WERI-Rb-1 (cell line): ENCODE results near the gene EGF.
A peak's percentile ranks its signal among the peaks of the same experiment; 100 is the strongest.

ENCODE experiments used
- DNase-seq: peaks from one replicate; pipeline ENCODE4 v3.0.0-alpha.2; 2020
- H3K27ac ChIP-seq: fragments of 250-450 bp; sonication (Bioruptor Pico); 2 replicates; pipeline ENCODE4 v1.5.1; 2020; ENCODE audit warnings: mild to moderate bottlenecking, moderate library complexity
- H3K27me3 ChIP-seq: fragments of 250-450 bp; sonication (Bioruptor Pico); 2 replicates; pipeline ENCODE4 v1.5.1; 2021; ENCODE audit warnings: mild to moderate bottlenecking, low read depth, moderate library complexity; ENCODE audit not compliant: insufficient read depth, severe bottlenecking
- H3K36me3 ChIP-seq: fragments of 250-450 bp; sonication (Bioruptor Pico); 2 replicates; pipeline ENCODE4 v1.5.1; 2020; ENCODE audit warnings: mild to moderate bottlenecking, moderate library complexity
- H3K4me3 ChIP-seq: 2 replicates; pipeline ENCODE4 v1.5.1; 2011; ENCODE audit warnings: low read depth, mild to moderate bottlenecking, control low read depth, low read length
- H3K9me3 ChIP-seq: fragments of 250-450 bp; sonication (Bioruptor Pico); 2 replicates; pipeline ENCODE4 v1.5.1; 2021; ENCODE audit warnings: mild to moderate bottlenecking, moderate library complexity; ENCODE audit not compliant: severe bottlenecking
- TF ChIP-seq, protein P1 (sequence below): IDR thresholded peaks from 2 replicates; pipeline ENCODE4 v1.5.1; 2011; ENCODE audit warnings: low read depth, mild to moderate bottlenecking, control low read depth, inconsistent platforms, low read length

Gene EGF

DNA sequence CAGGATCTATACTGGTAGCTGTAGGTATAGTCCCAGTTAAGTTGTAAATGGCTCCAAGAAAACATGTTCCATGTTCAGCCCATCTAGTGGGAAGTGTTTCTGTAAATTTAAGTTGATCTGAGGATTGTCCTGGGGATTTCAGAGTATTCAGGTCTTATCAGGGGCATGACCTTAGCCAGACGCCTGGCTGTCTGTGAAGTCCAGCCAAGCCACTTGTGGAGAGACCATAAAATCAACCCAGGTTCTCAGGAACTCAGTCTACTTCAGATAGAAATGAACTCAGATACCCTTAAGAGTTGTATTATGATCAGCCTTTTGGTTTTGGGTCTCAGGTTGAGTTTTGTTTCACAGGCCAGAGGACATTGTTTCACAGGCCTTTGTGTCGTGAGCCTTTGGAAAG is 95.9 kb downstream of the EGF start:
- Histone ChIP-seq H3K27me3 (no peaks in the 10 kb centered on the region), H3K9me3 (no peaks in the 10 kb centered on the region), H3K27ac (peak overlapping the region; percentile 58), H3K4me3 (no peak overlapping the region), H3K36me3 (no peaks in the 10 kb centered on the region)
- TF ChIP-seq, protein P1, sequence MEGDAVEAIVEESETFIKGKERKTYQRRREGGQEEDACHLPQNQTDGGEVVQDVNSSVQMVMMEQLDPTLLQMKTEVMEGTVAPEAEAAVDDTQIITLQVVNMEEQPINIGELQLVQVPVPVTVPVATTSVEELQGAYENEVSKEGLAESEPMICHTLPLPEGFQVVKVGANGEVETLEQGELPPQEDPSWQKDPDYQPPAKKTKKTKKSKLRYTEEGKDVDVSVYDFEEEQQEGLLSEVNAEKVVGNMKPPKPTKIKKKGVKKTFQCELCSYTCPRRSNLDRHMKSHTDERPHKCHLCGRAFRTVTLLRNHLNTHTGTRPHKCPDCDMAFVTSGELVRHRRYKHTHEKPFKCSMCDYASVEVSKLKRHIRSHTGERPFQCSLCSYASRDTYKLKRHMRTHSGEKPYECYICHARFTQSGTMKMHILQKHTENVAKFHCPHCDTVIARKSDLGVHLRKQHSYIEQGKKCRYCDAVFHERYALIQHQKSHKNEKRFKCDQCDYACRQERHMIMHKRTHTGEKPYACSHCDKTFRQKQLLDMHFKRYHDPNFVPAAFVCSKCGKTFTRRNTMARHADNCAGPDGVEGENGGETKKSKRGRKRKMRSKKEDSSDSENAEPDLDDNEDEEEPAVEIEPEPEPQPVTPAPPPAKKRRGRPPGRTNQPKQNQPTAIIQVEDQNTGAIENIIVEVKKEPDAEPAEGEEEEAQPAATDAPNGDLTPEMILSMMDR = no peak
- DNase-seq = peak; percentile 73

DNA sequence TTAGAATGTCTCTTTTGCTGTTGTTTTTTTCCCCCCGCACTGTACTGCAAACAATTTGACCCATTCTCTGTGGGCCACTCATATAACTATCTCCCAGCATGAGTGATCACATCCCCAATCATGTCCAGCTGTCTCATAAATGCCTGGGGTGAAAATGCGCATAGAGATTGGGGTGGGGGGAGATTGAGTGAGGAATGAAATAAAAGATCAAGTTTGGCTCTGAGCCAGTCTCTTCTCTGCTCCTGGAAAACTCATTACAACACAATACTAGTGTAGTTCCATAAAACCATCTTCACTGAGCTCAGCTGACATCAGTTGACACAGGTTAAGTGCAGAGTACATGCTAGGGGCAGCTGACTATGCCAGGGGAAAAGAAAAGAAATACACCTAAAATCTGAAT is 96.9 kb downstream of the EGF start:
- no peak overlapping the region for H3K4me3 ChIP-seq
- no peaks in the 10 kb centered on the region for H3K27me3 ChIP-seq
- no peak for DNase-seq
- no peaks in the 10 kb centered on the region for H3K9me3 ChIP-seq
- no peaks in the 10 kb centered on the region for H3K36me3 ChIP-seq
- H3K27ac ChIP-seq = peak overlapping the region; percentile 58
- TF ChIP-seq, protein P1 = no peak

DNA sequence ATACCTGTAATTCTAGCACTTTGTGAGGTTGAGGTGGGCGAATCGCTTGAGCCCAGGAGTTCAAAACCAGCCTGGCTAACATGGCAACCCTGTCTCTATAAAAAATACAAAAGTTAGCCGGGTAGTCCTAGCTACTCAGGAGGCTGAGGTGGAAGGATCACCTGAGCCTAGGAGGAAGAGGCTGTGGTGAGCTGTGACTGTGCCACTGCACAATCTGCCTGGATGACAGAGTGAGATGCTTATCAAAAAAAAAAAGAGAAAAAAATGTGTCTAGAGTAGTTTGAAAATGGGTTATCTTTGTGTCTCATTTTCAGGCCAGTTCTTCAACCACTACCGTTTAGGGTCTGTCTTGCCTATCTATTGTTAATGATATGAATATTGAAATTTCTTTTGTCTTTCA is 98.1 kb downstream of the EGF start:
- Histone ChIP-seq H3K36me3 (no peaks in the 10 kb centered on the region), H3K9me3 (no peaks in the 10 kb centered on the region), H3K27me3 (no peaks in the 10 kb centered on the region), H3K4me3 (no peak overlapping the region), H3K27ac (no peak overlapping the region)
- TF ChIP-seq, protein P1 = no peak
- DNase-seq = no peak

DNA sequence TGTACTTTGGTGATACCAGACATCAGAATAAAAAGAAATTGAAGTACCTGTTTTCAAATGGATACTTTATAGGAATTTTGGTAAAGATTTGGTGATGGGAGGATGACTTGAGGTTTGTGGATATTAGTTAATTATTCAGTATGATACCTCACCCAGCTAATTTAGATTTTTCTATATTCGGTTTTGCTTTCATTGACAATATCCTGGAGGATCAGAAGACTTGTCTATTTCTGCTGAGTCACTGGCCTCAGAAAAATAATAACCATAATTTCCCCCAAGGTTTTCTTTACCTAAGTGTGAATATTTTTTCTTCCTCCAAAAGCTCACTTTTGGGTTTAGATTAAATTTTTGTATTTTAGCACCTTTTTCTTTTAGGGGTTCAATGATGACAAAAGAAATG is 100.2 kb downstream of the EGF start:
- no peaks in the 10 kb centered on the region for H3K9me3 ChIP-seq
- no peak for DNase-seq

DNA sequence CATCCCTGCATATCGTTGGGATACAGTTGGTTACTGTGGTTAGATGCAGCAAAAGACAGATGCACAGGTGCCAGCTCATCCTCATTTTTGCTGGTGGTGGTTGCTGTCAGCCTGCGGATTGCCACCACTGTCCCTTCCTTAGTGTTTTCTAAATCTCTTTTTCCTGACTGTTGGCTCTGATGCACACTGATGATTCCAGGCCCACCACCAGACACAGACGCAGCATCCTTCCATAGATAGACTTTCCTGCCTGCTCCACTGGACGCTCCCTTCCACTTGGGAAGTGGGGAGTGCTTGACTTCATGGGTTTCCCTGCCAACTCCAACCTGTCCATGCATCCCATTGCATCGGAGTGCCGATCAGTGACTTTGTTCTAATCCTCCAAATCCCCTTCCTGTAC is 101.5 kb downstream of the EGF start:
- H3K9me3 ChIP-seq = no peaks in the 10 kb centered on the region
- H3K36me3 ChIP-seq = no peaks in the 10 kb centered on the region
- H3K27ac ChIP-seq = no peak overlapping the region
- H3K27me3 ChIP-seq = no peaks in the 10 kb centered on the region
- H3K4me3 ChIP-seq = no peak overlapping the region
- TF ChIP-seq, protein P1 = no peak
- DNase-seq = no peak

More for the DNA sequence above, 100.2 kb downstream of the EGF start:
- Histone ChIP-seq H3K4me3 (no peak overlapping the region), H3K27me3 (no peaks in the 10 kb centered on the region), H3K36me3 (no peaks in the 10 kb centered on the region), H3K27ac (no peak overlapping the region)
- TF ChIP-seq, protein P1 = no peak

DNA sequence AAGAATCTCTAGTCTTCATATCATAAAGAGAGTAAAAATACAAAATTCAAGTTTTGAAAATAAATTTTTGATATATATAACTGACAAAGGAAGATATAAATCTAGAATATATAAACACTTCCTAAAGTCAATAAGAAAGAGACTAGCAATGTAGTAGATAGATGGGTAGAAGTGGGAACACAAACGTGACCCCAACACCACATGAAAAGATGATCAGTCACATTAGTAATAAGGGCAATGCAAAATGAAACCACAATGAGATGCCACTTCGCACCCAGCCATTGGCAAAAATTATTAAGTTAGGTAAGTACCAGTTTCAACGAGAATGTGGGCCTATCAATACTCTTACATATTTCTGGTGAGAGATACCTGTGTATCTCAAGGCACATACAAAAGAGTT is 106.5 kb downstream of the EGF start:
- DNase-seq = no peak
- Histone ChIP-seq H3K27ac (no peak overlapping the region), H3K9me3 (no peaks in the 10 kb centered on the region), H3K4me3 (no peak overlapping the region), H3K36me3 (no peaks in the 10 kb centered on the region), H3K27me3 (no peaks in the 10 kb centered on the region)
- TF ChIP-seq, protein P1 = no peak
